GM13976 (cell line): Measurements from ENCODE around the gene LTC4S.

Experiments used
- DNase-seq: peaks from one replicate; pipeline ENCODE4 v3.0.0; 2012; ENCODE audit warnings: low spot score
- in situ Hi-C: fragments of 300-500 bp; cut with MboI; formaldehyde crosslinking; loops from one replicate; pipeline ENCODE4 v1.12.0; 2022; ENCODE audit warnings: low sequenced_read_pairs, mixed read lengths, inconsistent platforms; ENCODE audit not compliant: unreplicated experiment
- TF ChIP-seq, protein P1 (sequence below): IDR thresholded peaks from 2 replicates; pipeline ENCODE4 v1.5.1; 2012; ENCODE audit warnings: borderline replicate concordance, mild to moderate bottlenecking; ENCODE audit not compliant: insufficient read depth; ENCODE audit errors: extremely low read depth, missing control alignments, control extremely low read depth

LTC4S gene

GRCh38 chr5:179836225-179837019 lies 42.6 kb downstream of the LTC4S start:
- TF ChIP-seq, protein P1, sequence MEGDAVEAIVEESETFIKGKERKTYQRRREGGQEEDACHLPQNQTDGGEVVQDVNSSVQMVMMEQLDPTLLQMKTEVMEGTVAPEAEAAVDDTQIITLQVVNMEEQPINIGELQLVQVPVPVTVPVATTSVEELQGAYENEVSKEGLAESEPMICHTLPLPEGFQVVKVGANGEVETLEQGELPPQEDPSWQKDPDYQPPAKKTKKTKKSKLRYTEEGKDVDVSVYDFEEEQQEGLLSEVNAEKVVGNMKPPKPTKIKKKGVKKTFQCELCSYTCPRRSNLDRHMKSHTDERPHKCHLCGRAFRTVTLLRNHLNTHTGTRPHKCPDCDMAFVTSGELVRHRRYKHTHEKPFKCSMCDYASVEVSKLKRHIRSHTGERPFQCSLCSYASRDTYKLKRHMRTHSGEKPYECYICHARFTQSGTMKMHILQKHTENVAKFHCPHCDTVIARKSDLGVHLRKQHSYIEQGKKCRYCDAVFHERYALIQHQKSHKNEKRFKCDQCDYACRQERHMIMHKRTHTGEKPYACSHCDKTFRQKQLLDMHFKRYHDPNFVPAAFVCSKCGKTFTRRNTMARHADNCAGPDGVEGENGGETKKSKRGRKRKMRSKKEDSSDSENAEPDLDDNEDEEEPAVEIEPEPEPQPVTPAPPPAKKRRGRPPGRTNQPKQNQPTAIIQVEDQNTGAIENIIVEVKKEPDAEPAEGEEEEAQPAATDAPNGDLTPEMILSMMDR: no peak
- in situ Hi-C loops: no loop called here
- peak; percentile 63 for DNase-seq

DNA sequence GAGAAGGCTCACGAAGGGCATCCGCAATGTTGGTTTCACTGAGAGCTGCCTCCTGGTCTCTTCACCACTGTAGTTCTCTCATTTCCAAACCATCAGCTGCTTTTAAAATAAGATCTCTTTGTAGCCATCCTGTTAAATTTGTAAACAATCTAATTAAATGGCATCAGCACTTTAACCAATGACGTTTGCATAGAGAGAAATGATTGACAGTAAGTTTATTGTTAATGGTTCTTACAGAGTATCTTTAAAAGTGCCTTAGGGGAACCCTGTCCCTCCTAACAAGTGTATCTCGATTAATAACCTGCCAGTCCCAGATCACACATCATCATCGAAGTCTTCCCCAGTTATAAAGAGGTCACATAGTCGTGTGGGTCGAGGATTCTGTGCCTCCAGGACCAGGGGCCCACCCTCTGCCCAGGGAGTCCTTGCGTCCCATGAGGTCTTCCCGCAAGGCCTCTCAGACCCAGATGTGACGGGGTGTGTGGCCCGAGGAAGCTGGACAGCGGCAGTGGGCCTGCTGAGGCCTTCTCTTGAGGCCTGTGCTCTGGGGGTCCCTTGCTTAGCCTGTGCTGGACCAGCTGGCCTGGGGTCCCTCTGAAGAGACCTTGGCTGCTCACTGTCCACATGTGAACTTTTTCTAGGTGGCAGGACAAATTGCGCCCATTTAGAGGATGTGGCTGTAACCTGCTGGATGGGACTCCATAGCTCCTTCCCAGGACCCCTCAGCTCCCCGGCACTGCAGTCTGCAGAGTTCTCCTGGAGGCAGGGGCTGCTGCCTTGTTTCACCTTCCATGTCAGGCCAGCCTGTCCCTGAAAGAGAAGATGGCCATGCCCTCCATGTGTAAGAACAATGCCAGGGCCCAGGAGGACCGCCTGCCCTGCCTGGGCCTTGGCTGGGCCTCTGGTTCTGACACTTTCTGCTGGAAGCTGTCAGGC lies 43.6 kb downstream of the LTC4S start:
- in situ Hi-C loops: no loop called here
- no peak for DNase-seq
- TF ChIP-seq, protein P1: no peak

DNA sequence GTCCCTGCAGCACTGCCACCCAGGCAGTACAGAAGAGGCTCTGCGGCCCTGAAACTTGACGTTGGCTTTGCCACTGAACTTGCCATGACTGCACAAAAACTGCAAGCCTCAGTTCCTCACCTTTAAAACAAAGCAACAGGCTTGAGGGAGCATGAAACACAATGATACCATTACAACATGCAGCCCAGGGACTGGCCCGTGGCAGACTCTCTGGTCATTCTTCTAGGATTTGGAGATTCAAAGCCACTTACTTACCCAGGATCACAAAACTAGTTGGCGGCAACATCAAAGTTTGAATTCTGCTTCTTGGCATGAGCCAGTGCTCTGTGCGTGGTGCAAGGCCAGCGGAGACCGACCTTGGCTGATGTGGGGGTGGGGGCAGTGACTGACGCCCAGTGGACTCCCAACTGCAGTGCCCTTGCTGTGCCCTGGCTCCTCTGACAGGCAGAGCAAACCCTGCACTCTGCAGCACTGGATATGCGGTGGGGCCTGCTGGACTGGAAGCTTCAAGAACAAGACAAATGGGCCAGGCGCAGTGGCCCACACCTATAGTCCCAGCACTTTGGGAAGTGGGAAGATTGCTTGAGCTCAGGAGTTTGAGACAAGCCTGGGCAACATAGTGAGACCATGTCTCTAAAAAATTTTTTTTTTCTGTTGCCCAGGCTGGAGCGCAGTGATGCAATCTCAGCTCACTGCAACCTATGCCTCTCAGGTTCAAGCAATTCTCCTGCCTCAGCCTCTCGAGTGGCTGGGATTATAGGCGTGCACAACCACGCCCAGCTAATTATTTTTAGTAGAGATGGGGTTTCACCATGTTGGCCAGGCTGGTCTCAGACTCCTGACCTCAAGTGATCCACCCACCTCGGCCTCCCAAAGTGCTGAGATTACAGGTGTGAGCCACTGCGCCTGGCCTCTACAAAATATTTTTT lies 45.8 kb downstream of the LTC4S start:
- TF ChIP-seq, protein P1: no peak
- DNase-seq: no peak

GRCh38 chr5:179840321-179840720 lies 46.5 kb downstream of the LTC4S start:
- TF ChIP-seq, protein P1: no peak
- in situ Hi-C loops: no loop called here
- no peak for DNase-seq

More for the DNA sequence above, 45.8 kb downstream of the LTC4S start:
- in situ Hi-C loops: no loop called here

GRCh38 chr5:179840766-179841165 lies 47.0 kb downstream of the LTC4S start:
- TF ChIP-seq, protein P1: no peak
- no peak for DNase-seq
- in situ Hi-C loops: no loop called here

DNA sequence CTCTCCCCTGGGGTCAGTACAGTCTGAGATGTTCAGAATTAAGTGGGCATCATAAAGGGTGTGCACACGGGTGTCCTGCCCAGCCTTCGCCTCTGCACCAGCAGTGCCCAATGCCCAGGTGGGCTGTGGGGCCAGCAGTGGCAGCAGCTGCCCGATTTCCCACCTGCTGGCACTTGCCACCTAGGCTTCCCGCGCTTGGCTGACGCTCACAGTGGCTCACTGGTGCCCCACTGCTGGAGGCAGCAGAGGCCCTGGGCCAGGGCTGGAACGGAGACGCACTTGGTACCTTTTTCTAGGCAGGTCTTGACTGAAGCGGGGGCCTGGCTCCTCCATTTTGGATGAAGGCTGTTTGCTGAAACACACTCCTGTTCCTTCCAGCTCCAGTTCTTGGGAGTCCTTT lies 47.8 kb downstream of the LTC4S start:
- in situ Hi-C loops: no loop called here
- DNase-seq: no peak
- TF ChIP-seq, protein P1: no peak
